SK-N-SH (cell line): ENCODE data around the gene MGST1. TPM values are rescaled to one million over a fixed set of nuclear protein-coding genes. Genes with fewer than 3 reads are reported as not detected.

Experiments used
- CTCF ChIA-PET: fragments of 300-600, 350-600 bp; formaldehyde crosslinking; extraction: SDS; loops from one replicate; lab custom pipeline; 2021; lab: Yijun Ruan, JAX
- POLR2A ChIA-PET: fragments of 350-600 bp; sonication (Branson Sonifier 250); formaldehyde crosslinking; extraction: SDS; loops from one replicate; lab custom pipeline; 2020; ENCODE audit warnings: antibody characterized with exemption, inconsistent platforms; lab: Yijun Ruan, JAX
- DNase-seq: peaks from one replicate; pipeline ENCODE4 v3.0.0; 2012
- H2AFZ ChIP-seq: fragments of 200-600 bp; sonication (generic); 2 replicates; pipeline ENCODE4 v1.8.1; 2016; ENCODE audit warnings: antibody characterized with exemption, mild to moderate bottlenecking, low read depth
- H3F3A ChIP-seq: fragments of 200-600 bp; sonication (generic); replicated peaks from 2 replicates; pipeline ENCODE3; 2016; ENCODE audit warnings: antibody characterized with exemption, mild to moderate bottlenecking; ENCODE audit not compliant: insufficient read depth
- H3K27ac ChIP-seq, 2 experiments: fragments of 200-500 bp in 1 of 2; fragments of 200-600 bp in 1 of 2; sonication (Bioruptor generic) in 1 of 2; sonication (generic), shearing (Covaris generic) in 1 of 2; 2 replicates each; pipeline versions ENCODE4 v1.5.1 to v1.6.1; 2014 to 2016; ENCODE audit warnings: low read depth in 2 of 2, inconsistent platforms in 1 of 2, low read length in 1 of 2, mild to moderate bottlenecking in 1 of 2, mixed read lengths in 1 of 2
- H3K27me3 ChIP-seq: fragments of 200-600 bp; sonication (generic), shearing (Covaris generic); 2 replicates; pipeline ENCODE4 v1.6.1; 2016; ENCODE audit warnings: mixed run types; ENCODE audit not compliant: insufficient read depth
- H3K36me3 ChIP-seq, 2 experiments: fragments of 200-500 bp in 1 of 2; fragments of 200-600 bp in 1 of 2; sonication (Bioruptor generic) in 1 of 2; sonication (generic) in 1 of 2; replicated peaks in 1 of 2; 2 replicates each; pipeline versions ENCODE3 to v1.5.1; 2014 to 2016; ENCODE audit warnings: low read length in 1 of 2, mild to moderate bottlenecking in 1 of 2; ENCODE audit not compliant: insufficient read depth in 2 of 2, control insufficient read depth in 1 of 2
- H3K4me1 ChIP-seq, 2 experiments: fragments of 200-500 bp in 1 of 2; fragments of 200-600 bp in 1 of 2; sonication (Bioruptor generic) in 1 of 2; sonication (generic), shearing (Covaris generic) in 1 of 2; 2 replicates each; pipeline versions ENCODE4 v1.5.1 to v1.6.1; 2014 to 2016; ENCODE audit warnings: low read depth in 1 of 2, low read length in 1 of 2, mixed run types in 1 of 2; ENCODE audit not compliant: insufficient read depth in 2 of 2, control insufficient read depth in 1 of 2
- H3K4me2 ChIP-seq: fragments of 200-600 bp; sonication (generic), shearing (Covaris generic); 2 replicates; pipeline ENCODE4 v1.6.1; 2017; ENCODE audit warnings: mixed run types
- H3K4me3 ChIP-seq, 2 experiments: fragments of 200-500 bp in 1 of 2; fragments of 200-600 bp in 1 of 2; sonication (Bioruptor generic) in 1 of 2; sonication (generic), shearing (Covaris generic) in 1 of 2; 2 replicates each; pipeline versions ENCODE4 v1.5.1 to v1.8.1; 2014 to 2016; ENCODE audit warnings: low read depth in 2 of 2, inconsistent platforms in 1 of 2, low read length in 1 of 2, mild to moderate bottlenecking in 1 of 2, mixed read lengths in 1 of 2, moderate library complexity in 1 of 2
- H3K79me2 ChIP-seq: fragments of 200-600 bp; sonication (generic); 2 replicates; pipeline ENCODE4 v1.8.1; 2017; ENCODE audit warnings: mild to moderate bottlenecking; ENCODE audit not compliant: insufficient read depth
- H3K9ac ChIP-seq: fragments of 200-600 bp; sonication (generic); 2 replicates; pipeline ENCODE4 v1.6.1; 2017; ENCODE audit warnings: mixed run types
- H3K9me2 ChIP-seq: fragments of 200-600 bp; sonication (generic); 2 replicates; pipeline ENCODE4 v1.6.1; 2017; ENCODE audit warnings: mixed run types
- H3K9me3 ChIP-seq: fragments of 200-600 bp; sonication (generic); 2 replicates; pipeline ENCODE4 v1.6.1; 2017; ENCODE audit warnings: mixed run types, mild to moderate bottlenecking, moderate library complexity
- H4K20me1 ChIP-seq: fragments of 200-600 bp; sonication (generic); 2 replicates; pipeline ENCODE4 v1.6.1; 2017; ENCODE audit warnings: mild to moderate bottlenecking, mixed run types; ENCODE audit not compliant: insufficient read depth
- CHD2 ChIP-seq: fragments of 150-350 bp; IDR thresholded peaks from 2 replicates; pipeline ENCODE4 v1.6.1; 2018; ENCODE audit warnings: low read length; ENCODE audit not compliant: partially characterized antibody
- FOSL2 ChIP-seq: IDR thresholded peaks from 2 replicates; pipeline ENCODE4 v1.4.0; 2012; ENCODE audit warnings: low read depth, mild to moderate bottlenecking, moderate library complexity, borderline replicate concordance
- GABPA ChIP-seq: IDR thresholded peaks from 2 replicates; pipeline ENCODE4 v1.4.0; 2012; ENCODE audit warnings: low read depth, mild to moderate bottlenecking
- MEF2A ChIP-seq: IDR thresholded peaks from 2 replicates; pipeline ENCODE4 v1.4.0; 2012; ENCODE audit warnings: low read depth, borderline replicate concordance
- NFIC ChIP-seq: IDR thresholded peaks from 2 replicates; pipeline ENCODE4 v1.4.0; 2012; ENCODE audit warnings: borderline replicate concordance
- RAD21 ChIP-seq: IDR thresholded peaks from 2 replicates; pipeline ENCODE4 v1.6.1; 2012; ENCODE audit warnings: mild to moderate bottlenecking, low read length
- RCOR1 ChIP-seq: fragments of 150-350 bp; IDR thresholded peaks from 2 replicates; pipeline ENCODE4 v1.6.1; 2017; ENCODE audit warnings: antibody characterized with exemption, low read length
- RXRA ChIP-seq: IDR thresholded peaks from 2 replicates; pipeline ENCODE4 v1.4.0; 2012; ENCODE audit warnings: low read depth, mild to moderate bottlenecking, borderline replicate concordance
- TEAD4 ChIP-seq: IDR thresholded peaks from 2 replicates; pipeline ENCODE4 v1.4.0; 2012; ENCODE audit warnings: mild to moderate bottlenecking, borderline replicate concordance; ENCODE audit not compliant: insufficient read depth
- WGBS: methylation state at CpG from one replicate; pipeline ENCODE4 v1.1.6; 2017; ENCODE audit warnings: low lambda C conversion rate; 5-methylcytosine and 5-hydroxymethylcytosine counted together
- polyA plus RNA-seq, 3 experiments: library from polyadenylated mRNA; depleted of rRNA; stranded (reverse); fragments of >200 nt; gene quantifications; 2 replicates each; pipeline ENCODE4 v1.2.3, GENCODE V29; 2012
- TF ChIP-seq, protein P1 (sequence below): IDR thresholded peaks from 2 replicates; pipeline ENCODE4; 2012
- TF ChIP-seq, protein P2 (sequence below): fragments of 150-350 bp; IDR thresholded peaks from 2 replicates; pipeline ENCODE4 v1.6.1; 2016; ENCODE audit warnings: mild to moderate bottlenecking, low read depth, low read length

The MGST1 gene
- polyA plus RNA-seq, 1 of the 3 experiments (the other 2 are of a cell fraction): 4.8 TPM

DNA sequence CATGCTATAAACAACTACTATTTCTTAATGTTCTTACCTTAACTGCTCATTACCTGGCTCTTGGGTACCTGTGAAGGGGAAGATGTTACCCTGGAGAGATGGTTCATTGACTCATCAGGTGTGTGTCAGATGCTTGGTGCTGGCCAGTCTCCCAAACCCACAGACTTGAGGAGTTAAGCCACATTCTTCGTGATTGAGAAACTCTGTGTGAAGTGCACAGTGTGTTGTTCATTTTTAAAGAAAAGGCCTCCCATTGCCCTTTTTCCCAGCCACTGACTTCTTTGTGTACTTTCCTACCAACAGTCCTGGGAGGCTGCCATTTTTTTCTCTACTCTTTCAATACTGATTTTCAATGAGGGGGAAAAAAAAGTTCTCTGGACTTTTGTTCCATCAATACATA is 3.2 kb downstream of the MGST1 start:
- Histone ChIP-seq H2AFZ (peak overlapping the region; percentile 8; the same call in 1 of the 2 replicates), H3K4me3 (no peak overlapping the region), H3K9me2 (no peaks in the 10 kb centered on the region), H3K27me3 (no peaks in the 10 kb centered on the region), H3K4me2 (no peak overlapping the region), H4K20me1 (no peaks in the 10 kb centered on the region)
- TF ChIP-seq, protein P1, sequence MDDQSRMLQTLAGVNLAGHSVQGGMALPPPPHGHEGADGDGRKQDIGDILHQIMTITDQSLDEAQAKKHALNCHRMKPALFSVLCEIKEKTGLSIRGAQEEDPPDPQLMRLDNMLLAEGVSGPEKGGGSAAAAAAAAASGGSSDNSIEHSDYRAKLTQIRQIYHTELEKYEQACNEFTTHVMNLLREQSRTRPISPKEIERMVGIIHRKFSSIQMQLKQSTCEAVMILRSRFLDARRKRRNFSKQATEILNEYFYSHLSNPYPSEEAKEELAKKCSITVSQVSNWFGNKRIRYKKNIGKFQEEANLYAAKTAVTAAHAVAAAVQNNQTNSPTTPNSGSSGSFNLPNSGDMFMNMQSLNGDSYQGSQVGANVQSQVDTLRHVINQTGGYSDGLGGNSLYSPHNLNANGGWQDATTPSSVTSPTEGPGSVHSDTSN: no peak
- TF ChIP-seq TEAD4 (no peak), RCOR1 (no peak), MEF2A (no peak), RXRA (no peak), FOSL2 (0 out of 2 replicates have a peak, but pooled peaks have one; percentile 11), CHD2 (no peak)
- TF ChIP-seq, protein P2, sequence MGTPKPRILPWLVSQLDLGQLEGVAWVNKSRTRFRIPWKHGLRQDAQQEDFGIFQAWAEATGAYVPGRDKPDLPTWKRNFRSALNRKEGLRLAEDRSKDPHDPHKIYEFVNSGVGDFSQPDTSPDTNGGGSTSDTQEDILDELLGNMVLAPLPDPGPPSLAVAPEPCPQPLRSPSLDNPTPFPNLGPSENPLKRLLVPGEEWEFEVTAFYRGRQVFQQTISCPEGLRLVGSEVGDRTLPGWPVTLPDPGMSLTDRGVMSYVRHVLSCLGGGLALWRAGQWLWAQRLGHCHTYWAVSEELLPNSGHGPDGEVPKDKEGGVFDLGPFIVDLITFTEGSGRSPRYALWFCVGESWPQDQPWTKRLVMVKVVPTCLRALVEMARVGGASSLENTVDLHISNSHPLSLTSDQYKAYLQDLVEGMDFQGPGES: no peak
- TF ChIP-seq, all 33 proteins: peak for 1
- CTCF ChIA-PET: interaction anchor here (3.0 kb wide), 1 partner anchor 10 kb away, joined by 10 read pairs; no protein-coding TSS in a partner anchor
- H3K27ac ChIP-seq: no peak overlapping the region
- no peaks in the 10 kb centered on the region for H3K79me2 ChIP-seq
- no peaks in the 10 kb centered on the region for H3K9me3 ChIP-seq
- POLR2A ChIA-PET: no interaction called here
- no peak overlapping the region for H3K9ac ChIP-seq
- DNase-seq: no peak
- H3F3A ChIP-seq: no peaks in the 10 kb centered on the region
- no peaks in the 10 kb centered on the region for H3K36me3 ChIP-seq
- WGBS: 9% methylated on average over 1 of the region's 1 CpG
- H3K4me1 ChIP-seq: no peaks in the 10 kb centered on the region

DNA sequence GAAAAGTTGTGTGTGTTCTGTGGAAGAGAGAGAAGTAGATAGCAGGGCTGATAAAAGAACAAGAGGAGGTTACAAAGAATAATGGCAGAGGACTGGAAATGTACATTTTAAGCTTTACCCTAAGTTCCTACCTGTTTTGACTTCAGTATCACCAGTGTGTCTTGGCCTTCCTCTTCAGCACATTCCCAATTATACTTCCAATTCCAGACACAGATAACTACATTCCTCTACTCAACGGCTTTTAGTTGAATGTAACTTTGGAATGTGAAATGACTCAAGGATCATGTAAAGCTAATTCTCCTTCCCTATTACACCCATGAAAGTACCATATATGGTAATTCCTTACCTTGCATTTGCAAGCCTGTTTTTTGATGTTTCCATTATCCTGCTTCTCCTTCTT is 5.0 kb downstream of the MGST1 start:
- H3K9me2 ChIP-seq: no peaks in the 10 kb centered on the region
- no peak for TF ChIP-seq CHD2
- TF ChIP-seq GABPA: no peak
- TF ChIP-seq, all 33 proteins: peak for 0
- Histone ChIP-seq H3K27me3 (no peaks in the 10 kb centered on the region), H3K36me3 (no peaks in the 10 kb centered on the region), H3F3A (no peaks in the 10 kb centered on the region), H3K9ac (no peak overlapping the region), H3K4me1 (no peaks in the 10 kb centered on the region), H3K27ac (no peak overlapping the region), H3K4me3 (no peak overlapping the region), H4K20me1 (no peaks in the 10 kb centered on the region), H2AFZ (peak overlapping the region; percentile 45; the same call in 1 of the 2 replicates), H3K4me2 (no peak overlapping the region), H3K9me3 (no peaks in the 10 kb centered on the region), H3K79me2 (no peaks in the 10 kb centered on the region)
- DNase-seq: no peak
- WGBS: 4% methylated on average over 1 of the region's 1 CpG
- POLR2A ChIA-PET: no interaction called here
- CTCF ChIA-PET: interaction anchor here (0.8 kb wide), 1 partner anchor 370 kb away, joined by 3 read pairs; no protein-coding TSS in a partner anchor

DNA sequence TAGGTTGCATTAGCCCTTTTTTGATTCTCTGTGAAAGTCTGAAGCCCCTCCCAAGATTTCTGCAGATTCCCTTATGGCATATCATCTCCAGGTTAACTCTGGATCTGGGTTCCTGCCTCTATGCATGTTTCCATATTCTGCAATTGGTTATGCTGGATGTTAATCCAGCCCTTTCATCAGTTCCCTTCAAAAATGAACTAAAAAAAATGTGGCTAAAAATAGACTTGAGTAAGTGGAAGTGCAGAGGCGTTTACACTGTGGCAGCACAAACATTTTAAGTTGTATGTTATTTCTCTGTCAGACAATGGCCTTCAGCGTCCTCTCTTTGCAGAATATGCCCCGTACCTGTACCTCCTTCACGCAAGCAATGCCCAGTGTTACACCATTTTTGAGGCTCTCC is 11.4 kb downstream of the MGST1 start:
- CTCF ChIA-PET: interaction anchor here (0.6 to 1.7 kb wide), 6 partner anchors 9 to 596 kb away, joined by 3 to 6 read pairs (median 3); no protein-coding TSS in a partner anchor

More for the DNA sequence above, 11.4 kb downstream of the MGST1 start:
- no peak for DNase-seq
- POLR2A ChIA-PET: no interaction called here
- no peaks in the 10 kb centered on the region for H3K79me2 ChIP-seq
- no peaks in the 10 kb centered on the region for H3K9me3 ChIP-seq
- no peak overlapping the region for H3K27ac ChIP-seq
- H3K9me2 ChIP-seq: no peaks in the 10 kb centered on the region
- no peak overlapping the region for H3K4me3 ChIP-seq
- H3K4me2 ChIP-seq: no peak overlapping the region
- no peak overlapping the region for H2AFZ ChIP-seq
- H3K27me3 ChIP-seq: no peaks in the 10 kb centered on the region
- no peak overlapping the region for H3K9ac ChIP-seq
- no peaks in the 10 kb centered on the region for H4K20me1 ChIP-seq
- WGBS: 22% methylated on average over 4 of the region's 4 CpGs
- H3K4me1 ChIP-seq: no peaks in the 10 kb centered on the region
- no peaks in the 10 kb centered on the region for H3F3A ChIP-seq
- no peaks in the 10 kb centered on the region for H3K36me3 ChIP-seq
- no peak for TF ChIP-seq MEF2A
- TF ChIP-seq GABPA: no peak
- TF ChIP-seq, protein P2: no peak
- no peak for TF ChIP-seq NFIC
- no peak for TF ChIP-seq RAD21
- no peak for TF ChIP-seq FOSL2
- TF ChIP-seq RXRA: no peak
- TF ChIP-seq, all 33 proteins: peak for 0
